ENCODE measurements around the gene RASGRF2.

The RASGRF2 gene

DNA sequence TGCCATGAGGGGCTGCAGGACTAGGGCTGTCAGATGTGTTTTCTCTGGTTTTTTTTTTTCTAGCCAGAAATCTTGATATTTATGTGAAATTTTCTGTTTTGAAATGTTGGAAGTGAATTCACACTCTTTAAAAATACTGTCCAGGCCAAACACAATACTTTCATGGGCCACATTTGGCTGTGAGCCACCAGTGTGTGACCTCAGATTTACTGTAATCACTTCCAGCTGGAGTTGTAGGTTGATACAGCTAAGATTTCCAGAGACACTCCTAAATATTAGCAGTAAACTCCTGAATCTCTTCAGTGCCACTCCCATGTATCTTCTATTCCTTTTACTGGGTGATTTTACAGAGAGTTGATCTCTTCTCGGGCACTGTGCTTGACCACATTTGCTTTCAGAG, 180.8 kb downstream of the RASGRF2 start:
- Histone ChIP-seq H3K4me3 (ENCODE audit: insufficient read depth, low read depth, low read length, poor library complexity, severe bottlenecking) (no peak overlapping the region), H3K27me3 (replicated peaks; ENCODE audit: control insufficient read depth, insufficient read depth, low read length, poor library complexity, severe bottlenecking) (no peaks in the 10 kb centered on the region), H3K36me3 (ENCODE audit: control insufficient read depth, insufficient read depth, low read length) (no peaks in the 10 kb centered on the region), H3K4me1 (ENCODE audit: control insufficient read depth, insufficient read depth, low read length, poor library complexity, severe bottlenecking) (no peaks in the 10 kb centered on the region), H3K27ac (ENCODE audit: insufficient read depth, low read length, poor library complexity, severe bottlenecking) (no peak overlapping the region), H3K9me3 (ENCODE audit: control insufficient read depth, low read length) (no peaks in the 10 kb centered on the region)
- no peak for DNase-seq

DNA sequence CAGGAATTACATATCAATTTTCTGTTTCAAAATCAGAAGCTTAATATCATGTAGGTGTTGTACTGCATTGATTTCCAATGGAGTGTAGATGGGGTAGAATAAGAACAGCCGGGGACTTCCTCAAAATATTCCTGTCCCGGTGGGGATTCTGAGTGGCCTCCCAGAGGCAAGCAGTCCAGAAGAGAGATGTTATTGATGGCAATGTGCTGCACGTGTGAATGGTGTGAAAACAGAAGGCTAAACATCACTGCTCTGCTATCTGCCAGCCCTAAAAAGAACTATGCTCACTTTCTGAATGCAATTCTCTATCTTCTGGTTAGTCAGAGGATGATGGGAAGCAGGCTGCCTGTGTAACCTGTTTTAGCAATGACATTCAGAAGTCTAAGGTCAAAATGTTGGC, 181.9 kb downstream of the RASGRF2 start:
- Histone ChIP-seq H3K9me3 (ENCODE audit: control insufficient read depth, low read length) (no peaks in the 10 kb centered on the region), H3K27ac (ENCODE audit: insufficient read depth, low read length, poor library complexity, severe bottlenecking) (no peak overlapping the region), H3K36me3 (ENCODE audit: control insufficient read depth, insufficient read depth, low read length) (no peaks in the 10 kb centered on the region), H3K4me1 (ENCODE audit: control insufficient read depth, insufficient read depth, low read length, poor library complexity, severe bottlenecking) (no peaks in the 10 kb centered on the region), H3K27me3 (replicated peaks; ENCODE audit: control insufficient read depth, insufficient read depth, low read length, poor library complexity, severe bottlenecking) (no peaks in the 10 kb centered on the region), H3K4me3 (ENCODE audit: insufficient read depth, low read depth, low read length, poor library complexity, severe bottlenecking) (no peak overlapping the region)
- DNase-seq = no peak

DNA sequence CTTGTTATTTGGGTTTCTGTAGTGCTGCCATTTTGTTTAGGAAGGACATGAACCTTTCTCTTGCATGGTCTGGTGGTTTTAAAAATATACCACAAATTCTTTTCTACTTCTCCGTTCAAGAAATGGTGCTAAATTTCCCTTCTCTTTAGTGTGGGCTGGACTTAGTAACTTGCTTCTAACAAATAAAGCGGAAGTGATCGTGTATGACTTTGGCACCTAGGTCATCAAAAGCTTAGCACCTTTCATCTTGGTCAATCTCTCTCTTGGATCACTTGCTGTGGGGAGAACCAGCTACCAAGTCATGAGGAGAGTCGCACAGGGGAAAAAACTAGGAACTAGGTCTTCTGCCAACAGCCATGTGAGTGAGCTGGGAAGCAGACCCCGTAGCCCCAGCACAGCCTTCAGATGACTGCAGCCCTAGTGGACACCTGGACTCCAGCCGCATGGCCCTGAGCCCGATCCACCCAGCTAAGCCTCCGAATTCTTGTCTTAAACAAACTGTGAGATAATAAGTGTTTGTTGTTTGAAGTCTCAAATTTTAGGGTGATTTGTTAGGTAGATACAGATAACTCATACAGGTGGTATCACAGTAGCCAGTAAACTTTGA, 185.3 kb downstream of the RASGRF2 start:
- Histone ChIP-seq H3K4me1 (ENCODE audit: control insufficient read depth, insufficient read depth, low read length, poor library complexity, severe bottlenecking) (no peaks in the 10 kb centered on the region), H3K27ac (ENCODE audit: insufficient read depth, low read length, poor library complexity, severe bottlenecking) (no peak overlapping the region), H3K9me3 (ENCODE audit: control insufficient read depth, low read length) (no peaks in the 10 kb centered on the region), H3K36me3 (ENCODE audit: control insufficient read depth, insufficient read depth, low read length) (no peaks in the 10 kb centered on the region), H3K4me3 (ENCODE audit: insufficient read depth, low read depth, low read length, poor library complexity, severe bottlenecking) (no peak overlapping the region), H3K27me3 (replicated peaks; ENCODE audit: control insufficient read depth, insufficient read depth, low read length, poor library complexity, severe bottlenecking) (no peaks in the 10 kb centered on the region)
- no peak for DNase-seq

DNA sequence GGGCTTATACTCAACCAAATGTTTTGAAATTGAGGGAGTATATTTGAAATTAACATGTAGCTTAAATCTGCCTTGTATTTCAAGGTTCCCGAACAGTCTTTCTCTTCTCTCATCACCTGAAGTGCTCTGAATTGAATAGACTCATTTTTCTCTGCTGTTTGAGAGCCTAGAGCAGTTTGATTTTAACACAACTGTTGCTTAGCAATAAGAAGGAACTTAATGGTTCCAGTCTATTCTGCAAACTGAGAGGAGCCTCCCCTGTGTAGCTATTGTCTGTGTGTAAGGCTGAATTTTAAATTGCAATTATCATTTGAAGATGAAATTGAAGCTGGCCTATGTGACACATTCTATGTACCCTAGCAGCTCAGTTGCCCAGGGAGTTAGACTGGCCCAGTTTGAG, 185.9 kb downstream of the RASGRF2 start:
- Histone ChIP-seq H3K4me3 (ENCODE audit: insufficient read depth, low read depth, low read length, poor library complexity, severe bottlenecking) (no peak overlapping the region), H3K9me3 (ENCODE audit: control insufficient read depth, low read length) (no peaks in the 10 kb centered on the region), H3K36me3 (ENCODE audit: control insufficient read depth, insufficient read depth, low read length) (no peaks in the 10 kb centered on the region), H3K27me3 (replicated peaks; ENCODE audit: control insufficient read depth, insufficient read depth, low read length, poor library complexity, severe bottlenecking) (no peaks in the 10 kb centered on the region), H3K4me1 (ENCODE audit: control insufficient read depth, insufficient read depth, low read length, poor library complexity, severe bottlenecking) (no peaks in the 10 kb centered on the region), H3K27ac (ENCODE audit: insufficient read depth, low read length, poor library complexity, severe bottlenecking) (no peak overlapping the region)
- DNase-seq = no peak

DNA sequence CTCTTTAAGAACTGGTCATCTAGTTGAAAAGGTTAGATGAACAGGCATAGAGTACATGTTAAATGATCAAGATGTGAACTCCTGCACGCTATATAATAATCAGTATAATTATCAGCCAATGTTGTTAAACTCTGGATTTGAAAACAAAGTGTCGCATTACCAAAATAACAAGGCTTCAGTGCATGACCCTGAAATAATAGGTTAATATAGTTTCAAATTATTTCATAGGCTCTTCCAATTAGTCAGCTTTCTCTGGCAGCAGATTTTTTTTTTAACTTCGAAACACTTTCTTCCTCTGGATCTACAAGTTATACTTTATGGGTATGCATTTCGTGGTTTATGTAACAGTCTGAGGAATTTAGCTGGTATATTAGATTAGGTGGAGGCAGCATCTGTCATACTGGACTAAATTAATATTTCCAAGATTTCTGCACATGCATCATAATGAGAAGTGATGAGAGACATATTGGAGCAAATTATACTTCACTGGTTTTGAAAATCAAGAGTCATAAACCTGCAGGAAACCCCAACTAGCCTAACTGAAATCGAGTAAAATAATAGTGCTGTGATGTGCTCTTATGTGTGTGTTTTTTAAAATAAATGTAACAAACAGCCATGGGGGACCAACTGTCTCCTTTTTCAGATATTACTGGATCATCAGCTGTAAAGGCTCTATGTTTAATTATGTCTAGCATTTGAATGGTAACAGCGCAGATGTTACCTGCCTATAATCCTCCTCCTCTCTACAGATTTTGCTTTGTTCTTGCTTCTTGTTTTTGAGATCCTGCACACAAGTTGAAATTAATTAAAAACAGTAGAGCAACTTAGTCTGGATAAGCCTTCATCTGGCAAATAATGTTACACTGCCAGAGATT, 187.1 kb downstream of the RASGRF2 start:
- no peak for DNase-seq
- Histone ChIP-seq H3K9me3 (ENCODE audit: control insufficient read depth, low read length) (no peaks in the 10 kb centered on the region), H3K4me3 (ENCODE audit: insufficient read depth, low read depth, low read length, poor library complexity, severe bottlenecking) (no peak overlapping the region), H3K27me3 (replicated peaks; ENCODE audit: control insufficient read depth, insufficient read depth, low read length, poor library complexity, severe bottlenecking) (no peaks in the 10 kb centered on the region), H3K4me1 (ENCODE audit: control insufficient read depth, insufficient read depth, low read length, poor library complexity, severe bottlenecking) (no peaks in the 10 kb centered on the region), H3K36me3 (ENCODE audit: control insufficient read depth, insufficient read depth, low read length) (no peaks in the 10 kb centered on the region), H3K27ac (ENCODE audit: insufficient read depth, low read length, poor library complexity, severe bottlenecking) (no peak overlapping the region)

DNA sequence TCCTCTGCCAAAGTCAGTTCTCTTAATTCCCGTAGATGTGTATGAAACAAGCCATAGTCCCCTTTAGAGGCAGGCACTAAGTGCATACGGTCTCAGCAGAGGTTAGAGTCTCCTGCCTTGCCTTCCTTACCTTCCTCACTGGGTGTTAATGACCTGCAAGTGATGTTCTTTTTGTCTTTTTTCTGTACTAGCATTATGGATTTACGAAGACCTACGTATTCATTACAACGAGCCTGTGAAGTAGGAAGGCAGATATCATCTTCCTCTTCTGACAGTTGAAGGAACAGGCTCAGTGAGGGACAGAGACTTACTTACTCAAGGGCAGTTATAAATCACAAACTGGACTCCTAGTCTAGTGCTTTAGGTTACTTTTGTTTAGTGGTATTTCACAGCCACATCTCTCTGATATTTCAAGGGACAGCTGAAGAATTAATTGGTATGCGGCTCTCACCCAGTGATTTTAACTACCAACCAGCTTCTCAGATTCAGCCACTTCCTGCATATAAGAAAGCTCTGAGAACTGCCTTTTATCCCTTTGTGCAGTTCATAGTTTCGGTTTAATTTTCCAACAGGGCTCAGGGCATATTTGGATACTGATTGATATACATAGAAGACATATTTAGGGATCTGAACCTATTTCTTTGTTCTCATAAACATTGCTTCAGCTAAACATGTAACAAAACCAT, 187.9 kb downstream of the RASGRF2 start:
- DNase-seq = no peak

DNA sequence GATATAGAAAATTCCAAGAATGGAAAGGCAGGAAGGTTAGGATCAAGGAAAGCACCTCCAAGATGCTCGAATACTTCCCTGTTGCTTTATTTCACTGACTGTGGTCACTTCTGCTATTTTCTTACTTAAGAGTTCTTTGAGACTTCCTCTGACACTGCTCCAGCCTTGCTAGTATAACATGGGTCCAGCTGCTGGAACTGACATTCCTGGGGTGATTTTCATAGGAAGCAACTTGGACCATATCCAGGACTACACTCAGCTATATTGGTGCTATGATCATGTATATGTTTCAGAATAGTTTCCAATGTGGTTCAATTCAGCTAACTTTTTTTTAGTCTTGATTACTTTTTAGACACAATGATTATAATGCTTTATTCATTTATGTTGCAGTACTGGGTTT, 191.4 kb downstream of the RASGRF2 start:
- Histone ChIP-seq H3K27me3 (replicated peaks; ENCODE audit: control insufficient read depth, insufficient read depth, low read length, poor library complexity, severe bottlenecking) (no peaks in the 10 kb centered on the region), H3K4me1 (ENCODE audit: control insufficient read depth, insufficient read depth, low read length, poor library complexity, severe bottlenecking) (no peaks in the 10 kb centered on the region), H3K36me3 (ENCODE audit: control insufficient read depth, insufficient read depth, low read length) (peaks cover 4% of the 10 kb centered on the region), H3K9me3 (ENCODE audit: control insufficient read depth, low read length) (no peaks in the 10 kb centered on the region), H3K27ac (ENCODE audit: insufficient read depth, low read length, poor library complexity, severe bottlenecking) (no peak overlapping the region), H3K4me3 (ENCODE audit: insufficient read depth, low read depth, low read length, poor library complexity, severe bottlenecking) (no peak overlapping the region)
- DNase-seq = no peak

More for the DNA sequence above, 187.9 kb downstream of the RASGRF2 start:
- Histone ChIP-seq H3K27me3 (replicated peaks; ENCODE audit: control insufficient read depth, insufficient read depth, low read length, poor library complexity, severe bottlenecking) (no peaks in the 10 kb centered on the region), H3K36me3 (ENCODE audit: control insufficient read depth, insufficient read depth, low read length) (no peaks in the 10 kb centered on the region), H3K4me1 (ENCODE audit: control insufficient read depth, insufficient read depth, low read length, poor library complexity, severe bottlenecking) (no peaks in the 10 kb centered on the region), H3K9me3 (ENCODE audit: control insufficient read depth, low read length) (no peaks in the 10 kb centered on the region), H3K4me3 (ENCODE audit: insufficient read depth, low read depth, low read length, poor library complexity, severe bottlenecking) (peak overlapping the region; percentile 8), H3K27ac (ENCODE audit: insufficient read depth, low read length, poor library complexity, severe bottlenecking) (no peak overlapping the region)

DNA sequence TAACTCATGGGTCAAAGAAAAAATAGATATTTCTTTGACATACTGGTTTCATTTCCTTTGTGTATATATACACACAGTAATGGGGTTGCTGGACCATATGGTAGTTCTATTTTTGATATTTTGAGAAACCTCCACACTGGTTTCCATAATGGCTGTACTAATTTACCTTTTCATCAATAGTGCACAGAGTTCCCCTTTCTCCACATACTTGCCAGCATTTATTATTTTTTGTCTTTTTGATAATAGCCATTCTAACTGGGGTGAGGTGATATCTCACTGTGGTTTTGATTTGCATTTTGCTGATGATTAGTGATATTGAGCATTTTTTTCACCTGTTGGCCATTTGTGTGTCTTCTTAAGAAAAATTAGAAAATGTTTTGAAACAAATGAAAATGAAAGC, 194.6 kb downstream of the RASGRF2 start:
- H3K4me3 ChIP-seq (ENCODE audit: insufficient read depth, low read depth, low read length, poor library complexity, severe bottlenecking) = no peak overlapping the region
- H3K9me3 ChIP-seq (ENCODE audit: control insufficient read depth, low read length) = no peaks in the 10 kb centered on the region
- H3K4me1 ChIP-seq (ENCODE audit: control insufficient read depth, insufficient read depth, low read length, poor library complexity, severe bottlenecking) = no peaks in the 10 kb centered on the region
- no peak for DNase-seq
- H3K36me3 ChIP-seq (ENCODE audit: control insufficient read depth, insufficient read depth, low read length) = peaks cover 4% of the 10 kb centered on the region
- H3K27me3 ChIP-seq (replicated peaks; ENCODE audit: control insufficient read depth, insufficient read depth, low read length, poor library complexity, severe bottlenecking) = no peaks in the 10 kb centered on the region
- H3K27ac ChIP-seq (ENCODE audit: insufficient read depth, low read length, poor library complexity, severe bottlenecking) = no peak overlapping the region

DNA sequence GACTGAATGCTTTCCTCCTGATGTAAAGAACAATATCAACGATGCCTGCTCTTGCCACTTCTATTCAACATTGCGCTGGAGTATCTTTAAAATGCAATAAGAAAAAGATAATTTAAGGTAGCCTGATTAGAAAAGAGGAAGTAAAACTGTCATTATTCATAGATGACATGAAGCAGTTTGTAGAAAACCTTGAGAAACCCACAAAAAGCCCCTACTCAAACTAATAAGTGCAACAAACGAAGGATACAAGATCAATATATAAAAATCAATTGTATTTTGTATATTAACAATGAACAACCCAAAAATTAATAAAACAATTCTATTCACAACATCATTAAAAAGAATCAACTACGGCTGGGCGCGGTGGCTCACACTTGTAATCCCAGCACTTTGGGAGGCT, 196.6 kb downstream of the RASGRF2 start:
- no peak for DNase-seq
- Histone ChIP-seq H3K4me1 (ENCODE audit: control insufficient read depth, insufficient read depth, low read length, poor library complexity, severe bottlenecking) (no peaks in the 10 kb centered on the region), H3K4me3 (ENCODE audit: insufficient read depth, low read depth, low read length, poor library complexity, severe bottlenecking) (no peak overlapping the region), H3K27ac (ENCODE audit: insufficient read depth, low read length, poor library complexity, severe bottlenecking) (no peak overlapping the region), H3K27me3 (replicated peaks; ENCODE audit: control insufficient read depth, insufficient read depth, low read length, poor library complexity, severe bottlenecking) (no peaks in the 10 kb centered on the region), H3K36me3 (ENCODE audit: control insufficient read depth, insufficient read depth, low read length) (peaks cover 4% of the 10 kb centered on the region), H3K9me3 (ENCODE audit: control insufficient read depth, low read length) (no peaks in the 10 kb centered on the region)

DNA sequence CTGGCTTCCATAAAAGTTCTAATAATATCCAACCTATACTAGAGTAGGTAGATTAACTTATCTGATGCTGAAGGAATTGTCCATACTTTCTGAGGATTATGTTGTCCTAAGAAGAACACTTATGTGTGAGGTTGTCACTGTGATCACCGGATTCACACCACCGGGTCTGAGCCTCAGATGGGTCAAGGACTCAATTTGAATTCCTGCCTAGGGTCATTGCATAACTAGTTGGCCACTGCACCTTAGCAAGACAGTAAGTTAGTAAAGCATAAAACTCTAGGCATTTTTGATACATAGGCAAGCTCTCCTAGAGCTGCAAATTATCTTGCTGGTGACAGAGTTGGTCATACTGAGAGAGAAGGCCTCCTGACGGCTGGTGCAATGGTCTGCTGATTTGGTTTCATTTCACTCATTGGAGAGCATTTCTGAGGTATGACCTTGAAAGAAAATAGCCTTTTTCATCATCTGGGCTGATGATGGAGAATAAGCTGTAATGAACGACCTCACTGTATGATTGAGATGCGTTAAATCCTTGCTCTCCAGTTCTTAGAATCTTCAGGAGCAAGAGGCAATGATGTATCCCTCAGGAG, 200.9 kb downstream of the RASGRF2 start:
- Histone ChIP-seq H3K27ac (ENCODE audit: insufficient read depth, low read length, poor library complexity, severe bottlenecking) (no peak overlapping the region), H3K36me3 (ENCODE audit: control insufficient read depth, insufficient read depth, low read length) (no peaks in the 10 kb centered on the region), H3K4me1 (ENCODE audit: control insufficient read depth, insufficient read depth, low read length, poor library complexity, severe bottlenecking) (no peaks in the 10 kb centered on the region), H3K4me3 (ENCODE audit: insufficient read depth, low read depth, low read length, poor library complexity, severe bottlenecking) (no peak overlapping the region), H3K9me3 (ENCODE audit: control insufficient read depth, low read length) (no peaks in the 10 kb centered on the region), H3K27me3 (replicated peaks; ENCODE audit: control insufficient read depth, insufficient read depth, low read length, poor library complexity, severe bottlenecking) (no peaks in the 10 kb centered on the region)
- no peak for DNase-seq

Measured in effector memory CD4-positive, alpha-beta T cell (primary cell).